Measurements from ENCODE around the gene APCDD1L.

APCDD1L gene

DNA sequence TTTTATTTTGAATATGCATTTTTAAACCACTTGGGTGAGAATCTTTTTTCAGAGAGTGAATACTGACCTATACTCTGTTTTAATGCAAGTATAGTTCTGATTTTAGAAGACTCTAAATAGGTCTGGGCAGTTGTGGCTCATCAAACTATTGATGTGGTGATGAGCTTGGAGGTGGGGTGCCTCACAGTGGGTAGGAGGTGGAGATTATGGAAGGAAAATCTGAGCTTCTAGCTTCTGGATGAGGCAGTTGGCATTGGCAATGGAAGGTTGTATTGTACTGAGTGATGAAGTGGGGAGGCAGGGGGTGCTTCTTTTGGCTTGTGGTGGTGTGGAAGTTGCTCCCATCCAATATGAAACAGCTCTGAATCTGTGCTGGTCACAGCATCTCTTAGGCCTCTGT, 73.5 kb downstream of the APCDD1L start:
- Histone ChIP-seq H3K4me3 (ENCODE audit: low read depth, low read length) (no peak overlapping the region), H3K27me3 (ENCODE audit: control insufficient read depth, insufficient read depth, low read length) (no peaks in the 10 kb centered on the region)

DNA sequence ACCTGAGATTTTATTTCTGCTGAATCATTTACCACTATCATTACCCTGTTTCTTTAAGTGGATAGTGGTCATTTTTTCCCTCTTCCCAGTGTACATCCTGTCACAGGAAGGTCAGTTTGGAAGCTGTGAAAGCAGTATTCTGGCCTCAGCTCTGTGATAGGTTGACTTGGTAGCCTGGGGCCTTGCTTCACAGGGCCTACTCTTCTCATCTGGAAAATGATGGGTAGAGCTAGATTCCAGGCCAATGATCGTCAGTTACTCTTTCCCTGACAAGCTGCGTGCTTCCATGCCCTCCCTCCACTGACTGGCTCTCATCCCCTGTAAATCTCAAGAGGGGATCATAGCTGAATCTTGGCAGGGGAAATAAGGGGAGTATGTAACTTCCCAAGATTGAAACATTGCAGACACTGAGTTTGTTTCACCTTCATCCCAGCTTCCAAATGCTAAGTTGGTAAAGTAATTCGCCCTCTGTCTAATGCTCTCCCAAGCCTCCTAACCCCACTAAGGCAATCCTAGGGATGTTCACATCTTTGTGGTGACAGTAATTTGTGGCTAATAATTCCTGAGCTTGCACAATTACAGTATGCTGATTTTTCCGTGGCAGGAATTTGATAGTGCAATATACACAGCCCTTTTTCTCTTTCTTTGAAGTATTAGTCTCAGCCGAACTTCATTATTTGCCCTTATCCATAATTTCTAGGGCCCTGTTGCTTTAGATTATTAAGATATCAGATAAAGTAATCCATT, 75.0 kb downstream of the APCDD1L start:
- Histone ChIP-seq H2AFZ (no peak overlapping the region), H3K9ac (no peak overlapping the region), H3K9me3 (ENCODE audit: control insufficient read depth, low read length) (no peaks in the 10 kb centered on the region), H3K36me3 (ENCODE audit: control insufficient read depth, insufficient read depth, low read length) (no peaks in the 10 kb centered on the region), H3K4me2 (ENCODE audit: low read length) (no peak overlapping the region), H3K4me1 (peaks cover 17% of the 10 kb centered on the region), H3K79me2 (peaks cover 21% of the 10 kb centered on the region), H3K27ac (peak overlapping the region; percentile 40), H3K4me3 (ENCODE audit: low read depth, low read length) (no peak overlapping the region), H3K27me3 (ENCODE audit: control insufficient read depth, insufficient read depth, low read length) (no peaks in the 10 kb centered on the region)
- TF ChIP-seq, protein P1, sequence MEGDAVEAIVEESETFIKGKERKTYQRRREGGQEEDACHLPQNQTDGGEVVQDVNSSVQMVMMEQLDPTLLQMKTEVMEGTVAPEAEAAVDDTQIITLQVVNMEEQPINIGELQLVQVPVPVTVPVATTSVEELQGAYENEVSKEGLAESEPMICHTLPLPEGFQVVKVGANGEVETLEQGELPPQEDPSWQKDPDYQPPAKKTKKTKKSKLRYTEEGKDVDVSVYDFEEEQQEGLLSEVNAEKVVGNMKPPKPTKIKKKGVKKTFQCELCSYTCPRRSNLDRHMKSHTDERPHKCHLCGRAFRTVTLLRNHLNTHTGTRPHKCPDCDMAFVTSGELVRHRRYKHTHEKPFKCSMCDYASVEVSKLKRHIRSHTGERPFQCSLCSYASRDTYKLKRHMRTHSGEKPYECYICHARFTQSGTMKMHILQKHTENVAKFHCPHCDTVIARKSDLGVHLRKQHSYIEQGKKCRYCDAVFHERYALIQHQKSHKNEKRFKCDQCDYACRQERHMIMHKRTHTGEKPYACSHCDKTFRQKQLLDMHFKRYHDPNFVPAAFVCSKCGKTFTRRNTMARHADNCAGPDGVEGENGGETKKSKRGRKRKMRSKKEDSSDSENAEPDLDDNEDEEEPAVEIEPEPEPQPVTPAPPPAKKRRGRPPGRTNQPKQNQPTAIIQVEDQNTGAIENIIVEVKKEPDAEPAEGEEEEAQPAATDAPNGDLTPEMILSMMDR (IDR thresholded peaks at IDR 0.05), result no peak

More for the DNA sequence above, 73.5 kb downstream of the APCDD1L start:
- Histone ChIP-seq H3K9me3 (ENCODE audit: control insufficient read depth, low read length) (no peaks in the 10 kb centered on the region), H3K4me1 (peaks cover 23% of the 10 kb centered on the region), H2AFZ (no peak overlapping the region), H3K4me2 (ENCODE audit: low read length) (no peak overlapping the region), H3K9ac (no peak overlapping the region), H3K79me2 (peaks cover 21% of the 10 kb centered on the region), H3K27ac (no peak overlapping the region), H3K36me3 (ENCODE audit: control insufficient read depth, insufficient read depth, low read length) (no peaks in the 10 kb centered on the region)
- TF ChIP-seq, protein P1 (IDR thresholded peaks at IDR 0.05), result no peak

- Histone ChIP-seq H2AFZ (no peak overlapping the region), H3K4me2 (ENCODE audit: low read length) (peak overlapping the region; percentile 16), H3K36me3 (ENCODE audit: control insufficient read depth, insufficient read depth, low read length) (no peaks in the 10 kb centered on the region), H3K27me3 (ENCODE audit: control insufficient read depth, insufficient read depth, low read length) (no peaks in the 10 kb centered on the region), H3K4me3 (ENCODE audit: low read depth, low read length) (no peak overlapping the region), H3K27ac (peak overlapping the region; percentile 40), H3K4me1 (peaks cover 17% of the 10 kb centered on the region), H3K9ac (no peak overlapping the region), H3K9me3 (ENCODE audit: control insufficient read depth, low read length) (no peaks in the 10 kb centered on the region), H3K79me2 (peaks cover 14% of the 10 kb centered on the region)
- TF ChIP-seq, protein P1 (IDR thresholded peaks at IDR 0.05), result no peak
Measured at GRCh38 chr20:58438970-58439808, 76.0 kb downstream of the APCDD1L start.

DNA sequence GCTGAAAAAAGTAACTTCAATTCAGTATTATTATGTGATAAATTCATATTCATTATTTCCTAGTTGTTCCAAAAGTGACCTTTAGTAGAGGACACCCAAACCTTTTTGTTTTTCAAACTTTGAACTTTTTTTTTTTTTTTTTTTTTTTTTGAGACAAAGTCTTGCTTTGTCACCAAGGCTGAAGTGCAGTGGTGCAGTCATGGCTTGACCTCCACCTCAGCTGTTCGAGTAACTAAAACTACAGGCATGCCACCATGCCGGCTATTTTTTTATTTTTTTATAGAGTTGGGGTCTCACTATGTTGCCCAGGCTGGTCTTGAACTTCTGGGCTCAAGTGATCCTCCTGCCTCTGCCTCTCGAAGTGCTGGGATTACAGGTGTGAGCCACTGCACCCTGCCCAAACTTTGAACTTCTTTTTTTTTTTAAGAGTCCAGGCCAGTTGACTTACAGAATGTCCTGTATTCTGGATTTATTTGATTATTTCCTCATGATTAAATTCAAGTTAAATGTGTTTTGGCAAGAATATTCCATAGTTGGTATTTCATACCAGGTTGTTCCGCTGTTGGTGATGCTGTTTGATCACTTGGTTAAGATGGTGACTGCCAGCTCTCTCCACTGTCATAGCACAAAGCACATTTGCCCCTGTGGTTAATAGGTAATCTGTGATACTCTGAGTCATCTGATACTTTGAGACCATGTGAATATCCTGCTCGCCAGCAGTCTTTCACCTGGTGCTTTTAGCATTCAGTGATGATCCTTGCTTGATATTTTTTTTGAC, 78.1 kb downstream of the APCDD1L start:
- Histone ChIP-seq H3K4me3 (ENCODE audit: low read depth, low read length) (no peak overlapping the region), H3K9me3 (ENCODE audit: control insufficient read depth, low read length) (no peaks in the 10 kb centered on the region), H3K4me1 (peaks cover 17% of the 10 kb centered on the region), H3K79me2 (peaks cover 17% of the 10 kb centered on the region), H3K9ac (no peak overlapping the region), H3K36me3 (ENCODE audit: control insufficient read depth, insufficient read depth, low read length) (no peaks in the 10 kb centered on the region), H3K4me2 (ENCODE audit: low read length) (no peak overlapping the region), H3K27ac (no peak overlapping the region), H3K27me3 (ENCODE audit: control insufficient read depth, insufficient read depth, low read length) (no peaks in the 10 kb centered on the region), H2AFZ (no peak overlapping the region)
- TF ChIP-seq, protein P1 (IDR thresholded peaks at IDR 0.05), result no peak
